AG10803 (cell line): ENCODE data around the gene COA5.

Experiments used
- DNase-seq: peaks from one replicate; pipeline ENCODE4 v3.0.0; 2010; ENCODE audit warnings: low read depth
- H3K4me3 ChIP-seq: 2 replicates; pipeline ENCODE4 v1.5.1; 2011; ENCODE audit warnings: mild to moderate bottlenecking, low read length, control low read depth
- CTCF ChIP-seq: conservative IDR thresholded peaks from 2 replicates; pipeline ENCODE4 v1.5.1; 2011; ENCODE audit warnings: mild to moderate bottlenecking, low read length, control low read depth, inconsistent platforms

Gene COA5

GRCh38 chr2:98572211-98572610 is 36.1 kb downstream of the COA5 start:
- DNase-seq, result no peak
- no peak for TF ChIP-seq CTCF

GRCh38 chr2:98571796-98572195 is 36.5 kb downstream of the COA5 start:
- no peak for DNase-seq
- TF ChIP-seq CTCF, result no peak
- H3K4me3 ChIP-seq, result no peak overlapping the region

More at GRCh38 chr2:98572211-98572610, 36.1 kb downstream of the COA5 start:
- H3K4me3 ChIP-seq, result no peak overlapping the region

GRCh38 chr2:98571121-98571701 is 37.1 kb downstream of the COA5 start:
- no peak for DNase-seq
- no peak overlapping the region for H3K4me3 ChIP-seq

GRCh38 chr2:98570356-98570755 is 38.0 kb downstream of the COA5 start:
- H3K4me3 ChIP-seq, result no peak overlapping the region
- no peak for TF ChIP-seq CTCF
- DNase-seq, result no peak

More at GRCh38 chr2:98571121-98571701, 37.1 kb downstream of the COA5 start:
- no peak for TF ChIP-seq CTCF

- DNase-seq, result no peak
- no peak for TF ChIP-seq CTCF
- no peak overlapping the region for H3K4me3 ChIP-seq
Observed at GRCh38 chr2:98569915-98570314, 38.4 kb downstream of the COA5 start.

GRCh38 chr2:98569197-98569793 is 39.0 kb downstream of the COA5 start:
- TF ChIP-seq CTCF, result peak; percentile 71
- no peak for DNase-seq

GRCh38 chr2:98568161-98568956 is 40.0 kb downstream of the COA5 start:
- DNase-seq, result peak; percentile 43
- no peak for TF ChIP-seq CTCF
- no peak overlapping the region for H3K4me3 ChIP-seq

More at GRCh38 chr2:98569197-98569793, 39.0 kb downstream of the COA5 start:
- H3K4me3 ChIP-seq, result no peak overlapping the region
